Measurements from ENCODE around the gene PPIF.

Gene PPIF

GRCh38 chr10:79344502-79345195 is 2.6 kb upstream of the PPIF start:
- peaks cover 24% of the 10 kb centered on the region for H3K79me2 ChIP-seq (ENCODE audit: low read length)
- H3K4me2 ChIP-seq (ENCODE audit: low read length), result no peak overlapping the region
- H3K4me3 ChIP-seq (ENCODE audit: low read length), result no peak overlapping the region
- no peaks in the 10 kb centered on the region for H3K27me3 ChIP-seq (ENCODE audit: low read depth, low read length)
- peaks cover 16% of the 10 kb centered on the region for H3K4me1 ChIP-seq (ENCODE audit: low read length)
- H3K36me3 ChIP-seq (replicated peaks; ENCODE audit: low read depth, low read length), result peaks cover 13% of the 10 kb centered on the region
- H2AFZ ChIP-seq (ENCODE audit: low read depth, low read length), result no peak overlapping the region
- no peaks in the 10 kb centered on the region for H3K9me3 ChIP-seq (ENCODE audit: insufficient read depth, low read length)
- no peak overlapping the region for H3K9ac ChIP-seq (ENCODE audit: low read length)
- H4K20me1 ChIP-seq (ENCODE audit: insufficient read depth, low read length), result peaks cover 16% of the 10 kb centered on the region
- no peak overlapping the region for H3K27ac ChIP-seq (ENCODE audit: low read length)
- TF ChIP-seq, protein P1, sequence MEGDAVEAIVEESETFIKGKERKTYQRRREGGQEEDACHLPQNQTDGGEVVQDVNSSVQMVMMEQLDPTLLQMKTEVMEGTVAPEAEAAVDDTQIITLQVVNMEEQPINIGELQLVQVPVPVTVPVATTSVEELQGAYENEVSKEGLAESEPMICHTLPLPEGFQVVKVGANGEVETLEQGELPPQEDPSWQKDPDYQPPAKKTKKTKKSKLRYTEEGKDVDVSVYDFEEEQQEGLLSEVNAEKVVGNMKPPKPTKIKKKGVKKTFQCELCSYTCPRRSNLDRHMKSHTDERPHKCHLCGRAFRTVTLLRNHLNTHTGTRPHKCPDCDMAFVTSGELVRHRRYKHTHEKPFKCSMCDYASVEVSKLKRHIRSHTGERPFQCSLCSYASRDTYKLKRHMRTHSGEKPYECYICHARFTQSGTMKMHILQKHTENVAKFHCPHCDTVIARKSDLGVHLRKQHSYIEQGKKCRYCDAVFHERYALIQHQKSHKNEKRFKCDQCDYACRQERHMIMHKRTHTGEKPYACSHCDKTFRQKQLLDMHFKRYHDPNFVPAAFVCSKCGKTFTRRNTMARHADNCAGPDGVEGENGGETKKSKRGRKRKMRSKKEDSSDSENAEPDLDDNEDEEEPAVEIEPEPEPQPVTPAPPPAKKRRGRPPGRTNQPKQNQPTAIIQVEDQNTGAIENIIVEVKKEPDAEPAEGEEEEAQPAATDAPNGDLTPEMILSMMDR (IDR thresholded peaks at IDR 0.05; ENCODE audit: low read depth, low read length), result no peak
- no peak for TF ChIP-seq EZH2phosphoT487 (IDR thresholded peaks at IDR 0.05; ENCODE audit: low read depth)

DNA sequence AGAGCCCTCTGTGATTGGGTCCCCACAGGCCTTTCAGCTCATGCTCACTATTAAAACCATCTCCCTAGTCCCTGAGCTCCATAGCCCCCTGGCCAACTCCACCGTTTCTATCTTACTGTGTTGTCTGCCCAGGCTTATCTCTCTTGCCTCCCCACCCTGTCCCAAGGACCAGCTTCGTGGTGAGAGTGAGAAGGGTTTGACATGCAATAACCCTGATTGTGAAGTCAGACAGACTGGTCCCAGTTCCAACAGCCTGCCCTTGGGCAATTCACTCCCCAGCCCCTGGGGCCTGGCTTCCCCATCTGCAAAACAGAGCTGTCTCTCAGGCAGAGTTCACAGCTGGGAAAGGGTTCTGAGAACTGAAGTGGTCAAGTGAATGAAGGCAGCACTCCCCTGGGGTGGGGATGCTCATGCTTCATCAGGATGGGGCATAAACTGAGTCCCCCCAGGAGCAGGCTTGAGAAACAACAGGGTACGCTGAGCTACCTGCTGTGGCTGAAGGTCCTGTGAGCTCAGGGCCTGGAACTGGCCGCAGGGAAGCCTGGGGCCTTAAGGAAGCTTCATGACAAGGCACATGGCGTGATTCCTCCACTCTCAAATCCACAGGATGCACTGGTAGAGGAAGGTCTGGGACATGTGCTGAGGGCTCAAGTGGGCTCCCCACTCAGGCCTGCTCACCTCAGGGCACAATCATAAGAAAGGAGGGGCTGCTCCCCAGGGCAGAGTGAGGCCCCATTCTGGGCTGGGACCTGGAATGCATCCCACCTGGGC is 1.8 kb upstream of the PPIF start:
- Histone ChIP-seq H3K36me3 (replicated peaks; ENCODE audit: low read depth, low read length) (peaks cover 21% of the 10 kb centered on the region), H3K9me3 (ENCODE audit: insufficient read depth, low read length) (no peaks in the 10 kb centered on the region), H3K79me2 (ENCODE audit: low read length) (peaks cover 31% of the 10 kb centered on the region), H3K4me3 (ENCODE audit: low read length) (no peak overlapping the region), H3K27me3 (ENCODE audit: low read depth, low read length) (no peaks in the 10 kb centered on the region), H3K9ac (ENCODE audit: low read length) (no peak overlapping the region), H3K27ac (ENCODE audit: low read length) (no peak overlapping the region), H3K4me2 (ENCODE audit: low read length) (no peak overlapping the region), H4K20me1 (ENCODE audit: insufficient read depth, low read length) (peaks cover 23% of the 10 kb centered on the region), H3K4me1 (ENCODE audit: low read length) (peaks cover 16% of the 10 kb centered on the region), H2AFZ (ENCODE audit: low read depth, low read length) (no peak overlapping the region)
- TF ChIP-seq, protein P1 (IDR thresholded peaks at IDR 0.05; ENCODE audit: low read depth, low read length), result no peak
- TF ChIP-seq EZH2phosphoT487 (IDR thresholded peaks at IDR 0.05; ENCODE audit: low read depth), result no peak

DNA sequence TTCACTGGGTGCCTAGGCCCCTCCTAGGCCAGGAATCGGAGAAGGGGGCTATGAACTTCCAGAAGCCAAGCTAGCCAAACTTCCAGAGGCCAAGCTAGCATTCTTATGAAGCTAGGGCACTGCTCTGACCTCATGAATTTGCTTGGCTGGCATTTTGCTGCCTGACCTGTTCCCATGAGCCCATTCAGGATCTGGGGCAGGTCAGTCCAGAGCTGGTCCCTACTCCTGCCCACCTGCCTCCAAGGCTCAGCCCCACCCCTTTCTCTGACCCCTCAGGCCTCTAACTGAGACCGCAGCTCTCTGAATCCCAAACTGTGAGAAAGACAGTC is 1.3 kb upstream of the PPIF start:
- Histone ChIP-seq H3K9ac (ENCODE audit: low read length) (no peak overlapping the region), H3K4me1 (ENCODE audit: low read length) (peaks cover 16% of the 10 kb centered on the region), H3K4me2 (ENCODE audit: low read length) (no peak overlapping the region), H2AFZ (ENCODE audit: low read depth, low read length) (no peak overlapping the region), H3K27ac (ENCODE audit: low read length) (no peak overlapping the region), H3K4me3 (ENCODE audit: low read length) (no peak overlapping the region), H3K79me2 (ENCODE audit: low read length) (peaks cover 36% of the 10 kb centered on the region), H4K20me1 (ENCODE audit: insufficient read depth, low read length) (peaks cover 27% of the 10 kb centered on the region), H3K36me3 (replicated peaks; ENCODE audit: low read depth, low read length) (peaks cover 22% of the 10 kb centered on the region), H3K9me3 (ENCODE audit: insufficient read depth, low read length) (no peaks in the 10 kb centered on the region), H3K27me3 (ENCODE audit: low read depth, low read length) (no peaks in the 10 kb centered on the region)
- no peak for TF ChIP-seq EZH2phosphoT487 (IDR thresholded peaks at IDR 0.05; ENCODE audit: low read depth)
- TF ChIP-seq, protein P1 (IDR thresholded peaks at IDR 0.05; ENCODE audit: low read depth, low read length), result no peak

DNA sequence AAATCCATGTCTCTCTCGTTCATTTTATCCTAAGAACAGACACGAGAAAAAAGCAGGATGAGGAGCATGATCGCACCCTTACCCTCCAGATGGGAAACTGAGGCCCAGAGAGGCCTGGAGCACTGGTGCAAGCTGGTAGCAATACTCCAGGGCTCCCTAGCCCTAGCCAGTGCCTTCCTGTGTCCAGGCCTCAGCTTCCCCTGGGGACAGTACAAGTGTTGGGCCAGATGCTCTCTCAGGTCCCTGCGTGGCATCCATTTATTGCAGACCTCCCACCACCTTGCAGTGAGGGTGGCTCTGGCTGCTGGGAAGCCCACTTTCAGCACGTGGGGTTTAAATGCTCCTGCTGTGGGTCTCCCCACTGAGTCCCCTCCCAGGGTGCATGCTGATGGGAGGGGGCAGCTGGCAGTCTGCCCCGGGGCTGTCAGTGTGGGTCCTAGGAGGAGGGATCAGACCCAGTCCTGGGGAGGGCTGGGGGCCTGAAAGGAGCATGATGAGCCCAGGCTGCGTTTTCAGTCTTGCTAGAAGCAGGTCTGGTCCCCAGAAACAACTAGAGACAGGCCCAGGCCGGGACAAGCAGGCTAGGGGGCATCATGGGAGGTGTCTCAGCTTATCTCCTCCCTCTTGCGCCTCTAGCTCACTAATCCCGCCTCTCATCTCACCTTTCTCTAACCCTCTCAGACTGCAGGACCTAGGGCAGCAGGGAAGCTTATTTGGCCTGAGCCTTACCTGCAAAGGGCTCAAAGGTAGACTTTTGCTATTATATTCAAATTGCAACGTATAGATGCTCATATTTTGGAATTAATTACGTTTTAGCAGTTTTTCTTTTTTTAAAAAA is 662 bp upstream of the PPIF start:
- no peaks in the 10 kb centered on the region for H3K9me3 ChIP-seq (ENCODE audit: insufficient read depth, low read length)
- peak overlapping the region; percentile 99 for H3K9ac ChIP-seq (ENCODE audit: low read length)
- H3K79me2 ChIP-seq (ENCODE audit: low read length), result peaks cover 36% of the 10 kb centered on the region
- H3K27ac ChIP-seq (ENCODE audit: low read length), result no peak overlapping the region
- H3K4me2 ChIP-seq (ENCODE audit: low read length), result peak overlapping the region; percentile 90
- peaks cover 22% of the 10 kb centered on the region for H3K36me3 ChIP-seq (replicated peaks; ENCODE audit: low read depth, low read length)
- peaks cover 16% of the 10 kb centered on the region for H3K4me1 ChIP-seq (ENCODE audit: low read length)
- TF ChIP-seq EZH2phosphoT487 (IDR thresholded peaks at IDR 0.05; ENCODE audit: low read depth), result no peak
- TF ChIP-seq, protein P1 (IDR thresholded peaks at IDR 0.05; ENCODE audit: low read depth, low read length), result no peak
- H2AFZ ChIP-seq (ENCODE audit: low read depth, low read length), result peak overlapping the region; percentile 73
- H3K4me3 ChIP-seq (ENCODE audit: low read length), result peak overlapping the region; percentile 99
- peaks cover 31% of the 10 kb centered on the region for H4K20me1 ChIP-seq (ENCODE audit: insufficient read depth, low read length)
- H3K27me3 ChIP-seq (ENCODE audit: low read depth, low read length), result no peaks in the 10 kb centered on the region

All from OCI-LY3 (cell line).